HepG2 (cell line): Measurements from ENCODE around the gene PDLIM7. TPM values are rescaled to one million over a fixed set of nuclear protein-coding genes. Genes with fewer than 3 reads are reported as not detected.
A peak's percentile ranks its signal among the peaks of the same experiment; 100 is the strongest.

ENCODE experiments used
- AGO1 ChIP-seq: fragments of 200-400 bp; formaldehyde crosslinking; IDR thresholded peaks from 2 replicates; pipeline ENCODE4 v1.6.1; 2017; ENCODE audit warnings: mild to moderate bottlenecking, low read depth, low read length, moderate library complexity; ENCODE audit not compliant: poor library complexity, severe bottlenecking
- FOXC1 ChIP-seq: sonication (generic); formaldehyde crosslinking; IDR thresholded peaks from 2 replicates; pipeline ENCODE4 v1.8.0; 2022; ENCODE audit warnings: mild to moderate bottlenecking, missing genetic modification reagents, borderline replicate concordance
- HNRNPK ChIP-seq: fragments of 200-400 bp; formaldehyde crosslinking; IDR thresholded peaks from 2 replicates; pipeline ENCODE4 v1.6.1; 2018; ENCODE audit warnings: low read length, low read depth, moderate library complexity, mild to moderate bottlenecking; ENCODE audit not compliant: poor library complexity, severe bottlenecking
- KAT2B ChIP-seq: fragments of 150-350 bp; IDR thresholded peaks from 2 replicates; pipeline ENCODE4 v1.6.1; 2014; ENCODE audit warnings: low read depth, low read length, borderline replicate concordance
- MEIS1 ChIP-seq: sonication (generic); formaldehyde crosslinking; IDR thresholded peaks from 2 replicates; pipeline ENCODE4 v1.9.0; 2021; ENCODE audit warnings: mild to moderate bottlenecking, missing genetic modification reagents, moderate library complexity, borderline replicate concordance
- NFYB ChIP-seq: sonication (generic); formaldehyde crosslinking; IDR thresholded peaks from 2 replicates; pipeline ENCODE4 v1.4.0; 2020; ENCODE audit warnings: missing genetic modification reagents
- SOX6 ChIP-seq, 2 experiments: fragments of 450-650 bp in 1 of 2; sonication (generic) in 1 of 2; formaldehyde crosslinking in 1 of 2; IDR thresholded peaks; 2 replicates each; pipeline versions ENCODE4 v1.4.0 to v1.6.1; 2017 to 2020; ENCODE audit warnings: antibody characterized with exemption in 1 of 2, mild to moderate bottlenecking in 1 of 2, missing genetic modification reagents in 1 of 2
- ZNF180 ChIP-seq: sonication (generic); formaldehyde crosslinking; IDR thresholded peaks from 2 replicates; pipeline ENCODE4 v1.4.0; 2020; ENCODE audit warnings: low read depth, missing genetic modification reagents, borderline replicate concordance
- ZNF282 ChIP-seq: fragments of 450-650 bp; IDR thresholded peaks from 2 replicates; pipeline ENCODE4 v1.6.1; 2018; ENCODE audit not compliant: partially characterized antibody
- ZNF790 ChIP-seq: sonication (generic); formaldehyde crosslinking; IDR thresholded peaks from 2 replicates; pipeline ENCODE4 v1.8.0; 2022; ENCODE audit warnings: missing genetic modification reagents, mild to moderate bottlenecking, borderline replicate concordance
- polyA plus RNA-seq, 8 experiments: library from polyadenylated mRNA; depleted of rRNA in 3 of 8; stranded (reverse) in 7 of 8; unstranded in 1 of 8; fragments of >200 nt; fragmentation: Illumina TruSeq in 4 of 8; extraction: Trizol in 4 of 8; gene quantifications; 2 replicates each; pipeline versions ENCODE4 v1.2.1 to v1.2.3, GENCODE V29; 2011 to 2016; ENCODE audit warnings: low read depth in 4 of 8, missing spikeins in 1 of 8, mixed read lengths in 1 of 8; ENCODE audit not compliant: insufficient read depth in 1 of 8
- total RNA-seq, 5 experiments: library from RNA; depleted of rRNA; stranded (reverse); fragments of >200 nt; fragmentation: Illumina TruSeq; extraction: Trizol; gene quantifications; 2 replicates each; pipeline ENCODE4 v1.2.3, GENCODE V29; 2016; ENCODE audit warnings: low read depth in 1 of 5
- TF ChIP-seq, protein P1 (sequence below): sonication (generic); formaldehyde crosslinking; IDR thresholded peaks from 2 replicates; pipeline ENCODE4; 2020; ENCODE audit warnings: missing genetic modification reagents, mild to moderate bottlenecking, borderline replicate concordance
- TF ChIP-seq, protein P2 (sequence below): IDR thresholded peaks from 2 replicates; pipeline ENCODE4 v1.6.1; 2016; ENCODE audit warnings: missing biosample characterization, missing genetic modification reagents, low read depth
- TF ChIP-seq, protein P3 (sequence below): sonication (generic); formaldehyde crosslinking; IDR thresholded peaks from 2 replicates; pipeline ENCODE4 v1.5.0; 2020; ENCODE audit warnings: mild to moderate bottlenecking, missing genetic modification reagents
- TF ChIP-seq, protein P4 (sequence below): sonication (generic); formaldehyde crosslinking; IDR thresholded peaks from 2 replicates; pipeline ENCODE4 v1.4.0; 2020; ENCODE audit warnings: missing genetic modification reagents
- TF ChIP-seq, protein P5 (sequence below): sonication (generic); formaldehyde crosslinking; IDR thresholded peaks from 2 replicates; pipeline ENCODE4 v1.4.0; 2020; ENCODE audit warnings: mild to moderate bottlenecking, missing genetic modification reagents
- TF ChIP-seq, protein P6 (sequence below): sonication (generic); formaldehyde crosslinking; IDR thresholded peaks from 2 replicates; pipeline ENCODE4 v1.8.1; 2023; ENCODE audit warnings: mild to moderate bottlenecking, missing genetic modification reagents, borderline replicate concordance

Gene PDLIM7
- total and polyA plus RNA-seq, 2 of the 13 experiments (the other 11 are each of a cell fraction or from before 2014, with no cell fraction given) = 21.1 to 31.3 TPM

DNA sequence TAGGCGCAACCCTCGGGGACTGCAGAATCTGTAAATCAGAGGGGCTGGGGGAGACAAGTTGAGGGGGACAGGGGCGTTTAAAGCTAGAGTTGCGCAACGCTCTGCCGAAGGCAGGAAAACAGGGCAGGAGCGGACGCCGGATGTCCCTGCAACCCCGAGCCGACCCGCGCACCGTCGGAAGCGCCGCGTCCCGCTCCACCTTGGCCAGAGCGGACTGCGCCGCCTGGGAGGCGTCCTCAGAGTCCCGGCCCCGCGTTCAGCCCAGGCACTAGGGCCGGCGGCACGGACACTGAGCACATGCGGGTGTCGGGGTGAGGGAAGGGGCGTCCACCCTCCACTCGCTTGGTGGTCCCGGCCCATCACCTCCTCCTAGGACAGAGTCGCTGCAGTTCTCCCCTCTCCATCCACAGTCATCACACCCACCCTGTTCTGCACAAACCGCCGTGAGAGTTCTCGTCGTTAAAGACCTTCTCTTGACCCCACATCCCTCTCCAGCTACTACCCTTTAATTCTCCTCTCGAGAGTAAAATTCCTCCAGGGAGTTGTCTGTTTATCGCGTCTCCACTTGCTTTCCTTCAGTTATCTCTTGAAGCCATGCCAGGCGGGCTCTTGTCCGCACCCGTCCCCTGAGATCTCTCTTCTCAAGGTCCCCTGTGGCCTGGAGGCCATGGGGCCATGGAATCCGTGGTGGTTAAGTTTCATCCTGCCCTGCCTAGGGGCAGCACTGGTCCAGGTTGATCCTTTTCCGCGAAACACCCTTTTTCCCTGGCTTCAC, 796 bp upstream of the PDLIM7 start (continued):
- no peak; the same call in 1 of the 2 replicates for TF ChIP-seq ZNF790
- TF ChIP-seq FOXC1 (CRISPR knock-in tag) = no peak
- TF ChIP-seq, protein P1, sequence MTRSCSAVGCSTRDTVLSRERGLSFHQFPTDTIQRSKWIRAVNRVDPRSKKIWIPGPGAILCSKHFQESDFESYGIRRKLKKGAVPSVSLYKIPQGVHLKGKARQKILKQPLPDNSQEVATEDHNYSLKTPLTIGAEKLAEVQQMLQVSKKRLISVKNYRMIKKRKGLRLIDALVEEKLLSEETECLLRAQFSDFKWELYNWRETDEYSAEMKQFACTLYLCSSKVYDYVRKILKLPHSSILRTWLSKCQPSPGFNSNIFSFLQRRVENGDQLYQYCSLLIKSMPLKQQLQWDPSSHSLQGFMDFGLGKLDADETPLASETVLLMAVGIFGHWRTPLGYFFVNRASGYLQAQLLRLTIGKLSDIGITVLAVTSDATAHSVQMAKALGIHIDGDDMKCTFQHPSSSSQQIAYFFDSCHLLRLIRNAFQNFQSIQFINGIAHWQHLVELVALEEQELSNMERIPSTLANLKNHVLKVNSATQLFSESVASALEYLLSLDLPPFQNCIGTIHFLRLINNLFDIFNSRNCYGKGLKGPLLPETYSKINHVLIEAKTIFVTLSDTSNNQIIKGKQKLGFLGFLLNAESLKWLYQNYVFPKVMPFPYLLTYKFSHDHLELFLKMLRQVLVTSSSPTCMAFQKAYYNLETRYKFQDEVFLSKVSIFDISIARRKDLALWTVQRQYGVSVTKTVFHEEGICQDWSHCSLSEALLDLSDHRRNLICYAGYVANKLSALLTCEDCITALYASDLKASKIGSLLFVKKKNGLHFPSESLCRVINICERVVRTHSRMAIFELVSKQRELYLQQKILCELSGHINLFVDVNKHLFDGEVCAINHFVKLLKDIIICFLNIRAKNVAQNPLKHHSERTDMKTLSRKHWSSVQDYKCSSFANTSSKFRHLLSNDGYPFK (CRISPR knock-in tag) = peak; percentile 35; the same call in 1 of the 2 replicates
- no peak for TF ChIP-seq HNRNPK
- TF ChIP-seq SOX6 (IDR thresholded peaks at IDR 0.05) = no peak
- TF ChIP-seq SOX6 (CRISPR knock-in tag; IDR thresholded peaks at IDR 0.05) = no peak
- TF ChIP-seq, protein P2, sequence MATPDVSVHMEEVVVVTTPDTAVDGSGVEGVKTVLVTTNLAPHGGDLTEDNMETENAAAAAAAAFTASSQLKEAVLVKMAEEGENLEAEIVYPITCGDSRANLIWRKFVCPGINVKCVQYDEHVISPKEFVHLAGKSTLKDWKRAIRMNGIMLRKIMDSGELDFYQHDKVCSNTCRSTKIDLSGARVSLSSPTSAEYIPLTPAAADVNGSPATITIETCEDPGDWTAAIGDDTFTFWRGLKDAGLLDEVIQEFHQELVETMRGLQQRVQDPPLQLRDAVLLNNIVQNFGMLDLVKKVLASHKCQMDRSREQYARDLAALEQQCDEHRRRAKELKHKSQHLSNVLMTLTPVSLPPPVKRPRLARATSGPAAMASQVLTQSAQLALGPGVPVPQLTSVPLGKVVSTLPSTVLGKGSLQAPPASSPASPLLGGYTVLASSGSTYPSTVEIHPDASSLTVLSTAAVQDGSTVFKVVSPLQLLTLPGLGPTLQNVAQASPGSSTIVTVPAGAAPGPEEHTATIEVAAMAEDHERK (CRISPR knock-in tag) = no peak
- no peak for TF ChIP-seq ZNF180 (CRISPR knock-in tag)
- no peak for TF ChIP-seq NFYB (CRISPR knock-in tag)
- TF ChIP-seq, protein P3, sequence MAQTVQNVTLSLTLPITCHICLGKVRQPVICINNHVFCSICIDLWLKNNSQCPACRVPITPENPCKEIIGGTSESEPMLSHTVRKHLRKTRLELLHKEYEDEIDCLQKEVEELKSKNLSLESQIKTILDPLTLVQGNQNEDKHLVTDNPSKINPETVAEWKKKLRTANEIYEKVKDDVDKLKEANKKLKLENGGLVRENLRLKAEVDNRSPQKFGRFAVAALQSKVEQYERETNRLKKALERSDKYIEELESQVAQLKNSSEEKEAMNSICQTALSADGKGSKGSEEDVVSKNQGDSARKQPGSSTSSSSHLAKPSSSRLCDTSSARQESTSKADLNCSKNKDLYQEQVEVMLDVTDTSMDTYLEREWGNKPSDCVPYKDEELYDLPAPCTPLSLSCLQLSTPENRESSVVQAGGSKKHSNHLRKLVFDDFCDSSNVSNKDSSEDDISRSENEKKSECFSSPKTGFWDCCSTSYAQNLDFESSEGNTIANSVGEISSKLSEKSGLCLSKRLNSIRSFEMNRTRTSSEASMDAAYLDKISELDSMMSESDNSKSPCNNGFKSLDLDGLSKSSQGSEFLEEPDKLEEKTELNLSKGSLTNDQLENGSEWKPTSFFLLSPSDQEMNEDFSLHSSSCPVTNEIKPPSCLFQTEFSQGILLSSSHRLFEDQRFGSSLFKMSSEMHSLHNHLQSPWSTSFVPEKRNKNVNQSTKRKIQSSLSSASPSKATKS (CRISPR knock-in tag) = no peak
- TF ChIP-seq, protein P4, sequence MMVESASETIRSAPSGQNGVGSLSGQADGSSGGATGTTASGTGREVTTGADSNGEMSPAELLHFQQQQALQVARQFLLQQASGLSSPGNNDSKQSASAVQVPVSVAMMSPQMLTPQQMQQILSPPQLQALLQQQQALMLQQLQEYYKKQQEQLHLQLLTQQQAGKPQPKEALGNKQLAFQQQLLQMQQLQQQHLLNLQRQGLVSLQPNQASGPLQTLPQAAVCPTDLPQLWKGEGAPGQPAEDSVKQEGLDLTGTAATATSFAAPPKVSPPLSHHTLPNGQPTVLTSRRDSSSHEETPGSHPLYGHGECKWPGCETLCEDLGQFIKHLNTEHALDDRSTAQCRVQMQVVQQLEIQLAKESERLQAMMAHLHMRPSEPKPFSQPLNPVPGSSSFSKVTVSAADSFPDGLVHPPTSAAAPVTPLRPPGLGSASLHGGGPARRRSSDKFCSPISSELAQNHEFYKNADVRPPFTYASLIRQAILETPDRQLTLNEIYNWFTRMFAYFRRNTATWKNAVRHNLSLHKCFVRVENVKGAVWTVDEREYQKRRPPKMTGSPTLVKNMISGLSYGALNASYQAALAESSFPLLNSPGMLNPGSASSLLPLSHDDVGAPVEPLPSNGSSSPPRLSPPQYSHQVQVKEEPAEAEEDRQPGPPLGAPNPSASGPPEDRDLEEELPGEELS = no peak
- TF ChIP-seq ZNF282 = no peak
- TF ChIP-seq, protein P5, sequence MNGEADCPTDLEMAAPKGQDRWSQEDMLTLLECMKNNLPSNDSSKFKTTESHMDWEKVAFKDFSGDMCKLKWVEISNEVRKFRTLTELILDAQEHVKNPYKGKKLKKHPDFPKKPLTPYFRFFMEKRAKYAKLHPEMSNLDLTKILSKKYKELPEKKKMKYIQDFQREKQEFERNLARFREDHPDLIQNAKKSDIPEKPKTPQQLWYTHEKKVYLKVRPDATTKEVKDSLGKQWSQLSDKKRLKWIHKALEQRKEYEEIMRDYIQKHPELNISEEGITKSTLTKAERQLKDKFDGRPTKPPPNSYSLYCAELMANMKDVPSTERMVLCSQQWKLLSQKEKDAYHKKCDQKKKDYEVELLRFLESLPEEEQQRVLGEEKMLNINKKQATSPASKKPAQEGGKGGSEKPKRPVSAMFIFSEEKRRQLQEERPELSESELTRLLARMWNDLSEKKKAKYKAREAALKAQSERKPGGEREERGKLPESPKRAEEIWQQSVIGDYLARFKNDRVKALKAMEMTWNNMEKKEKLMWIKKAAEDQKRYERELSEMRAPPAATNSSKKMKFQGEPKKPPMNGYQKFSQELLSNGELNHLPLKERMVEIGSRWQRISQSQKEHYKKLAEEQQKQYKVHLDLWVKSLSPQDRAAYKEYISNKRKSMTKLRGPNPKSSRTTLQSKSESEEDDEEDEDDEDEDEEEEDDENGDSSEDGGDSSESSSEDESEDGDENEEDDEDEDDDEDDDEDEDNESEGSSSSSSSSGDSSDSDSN (CRISPR knock-in tag) = peak; percentile 68
- no peak for TF ChIP-seq AGO1
- no peak for TF ChIP-seq MEIS1
- no peak for TF ChIP-seq KAT2B
- TF ChIP-seq, protein P6, sequence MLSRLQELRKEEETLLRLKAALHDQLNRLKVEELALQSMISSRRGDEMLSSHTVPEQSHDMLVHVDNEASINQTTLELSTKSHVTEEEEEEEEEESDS (CRISPR knock-in tag) = no peak
